ENCODE data around the gene ZMAT1.
"Not testable (repeated sequence)": the region's sequence is repeated elsewhere in the genome, so short reads cannot be mapped to it uniquely, and the experiment has no call there.

Gene ZMAT1

GRCh38 chrX:101931488-101932248 is at the start of gene ZMAT1:
ZMAT1 (minus strand) TSS chrX:101932027; CDS start chrX:101932008, 19 bp downstream.
- peak; percentile 88 for DNase-seq (ENCODE audit: low spot score)

DNA sequence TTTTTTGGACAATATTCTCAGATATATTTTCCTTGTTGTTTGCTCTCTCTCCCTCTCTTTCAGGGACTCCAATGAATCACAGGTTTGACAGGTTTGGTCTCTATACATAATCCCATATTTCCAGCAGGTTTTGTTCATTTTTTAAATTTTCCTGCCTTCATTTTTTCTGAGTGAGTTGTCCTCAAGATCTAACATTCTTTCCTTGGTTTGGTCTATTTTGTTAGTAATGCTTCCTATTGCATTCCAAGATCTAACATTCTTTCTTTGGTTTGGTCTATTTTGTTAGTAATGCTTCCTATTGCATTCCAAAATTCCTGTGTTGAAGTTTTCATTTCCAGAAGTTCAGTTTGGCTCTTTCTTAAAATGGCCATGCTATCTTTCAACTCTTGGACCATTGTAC is 45.3 kb upstream of the ZMAT1 start:
- DNase-seq (ENCODE audit: low spot score) = no peak

GRCh38 chrX:101973066-101973465 is 41.2 kb upstream of the ZMAT1 start:
- no peak for DNase-seq (ENCODE audit: low spot score)

DNA sequence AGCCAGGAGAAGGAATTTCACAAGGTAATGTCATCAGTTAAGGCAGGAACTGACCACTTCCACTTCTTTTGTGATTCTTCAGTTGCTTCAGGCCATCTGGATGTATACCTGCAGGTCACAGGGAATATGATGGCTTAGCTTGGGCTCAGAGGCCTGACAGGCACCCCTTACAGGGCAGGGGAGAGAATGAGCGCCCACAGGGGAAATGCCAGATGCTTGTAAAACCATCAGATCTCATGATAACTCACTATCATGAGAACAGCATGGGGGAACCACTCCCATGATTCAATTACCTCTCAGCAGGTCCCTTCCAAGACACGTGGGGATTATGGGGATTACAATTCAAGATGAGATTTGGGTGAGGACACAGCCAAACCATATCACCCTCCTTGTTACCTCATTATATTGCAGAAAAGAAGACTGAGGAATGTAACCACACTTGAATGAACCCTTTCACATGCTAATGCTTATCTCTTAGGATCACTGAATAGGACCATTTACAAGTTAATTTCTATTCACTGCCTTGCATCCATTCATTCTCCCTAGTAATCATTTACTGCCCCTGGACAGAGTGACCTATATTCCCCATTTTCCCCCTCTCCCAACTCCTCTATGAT is 33.2 kb upstream of the ZMAT1 start:
- not testable (repeated sequence) for DNase-seq (ENCODE audit: low spot score)

GRCh38 chrX:101958139-101958538 is 26.3 kb upstream of the ZMAT1 start:
- no peak for DNase-seq (ENCODE audit: low spot score)

DNA sequence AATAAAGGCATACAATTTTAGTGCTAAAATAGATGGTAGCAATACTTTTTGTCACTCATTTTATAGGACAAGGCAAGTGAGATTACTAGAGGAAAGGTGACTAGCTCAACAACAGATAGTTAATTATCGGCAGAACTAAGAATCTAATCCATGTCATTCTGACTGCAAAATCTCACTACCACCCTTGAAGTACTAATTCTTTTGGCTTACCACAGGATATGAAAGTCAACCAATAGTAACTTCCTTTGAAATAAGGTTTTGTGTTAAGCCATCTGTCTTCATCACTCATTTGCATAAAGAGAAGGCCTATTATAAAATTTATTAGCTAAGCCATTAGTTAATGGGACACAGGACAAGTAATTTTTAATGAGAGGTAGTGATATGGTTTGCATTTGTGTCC is 25.3 kb upstream of the ZMAT1 start:
- no peak for DNase-seq (ENCODE audit: low spot score)

GRCh38 chrX:101956556-101956955 is 24.7 kb upstream of the ZMAT1 start:
- no peak for DNase-seq (ENCODE audit: low spot score)

GRCh38 chrX:101950581-101950980 is 18.8 kb upstream of the ZMAT1 start:
- DNase-seq (ENCODE audit: low spot score) = no peak

DNA sequence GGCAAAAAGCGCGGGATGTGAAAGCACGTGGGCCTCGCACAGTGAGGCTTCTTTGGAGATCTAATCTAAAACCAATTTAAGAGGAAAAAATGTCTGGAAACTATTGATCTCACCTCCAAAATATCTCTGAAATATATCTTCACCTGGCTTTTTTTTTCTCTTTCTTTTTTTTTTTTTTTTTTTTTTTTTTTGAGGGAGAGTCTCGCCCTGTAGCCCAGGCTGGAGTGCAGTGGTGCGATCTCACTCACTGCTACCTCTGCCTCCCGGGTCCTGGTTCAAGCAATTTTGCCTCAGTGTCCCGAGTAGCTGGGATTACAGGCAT is 383 bp upstream of the ZMAT1 start:
- no peak for DNase-seq (ENCODE audit: low spot score)

DNA sequence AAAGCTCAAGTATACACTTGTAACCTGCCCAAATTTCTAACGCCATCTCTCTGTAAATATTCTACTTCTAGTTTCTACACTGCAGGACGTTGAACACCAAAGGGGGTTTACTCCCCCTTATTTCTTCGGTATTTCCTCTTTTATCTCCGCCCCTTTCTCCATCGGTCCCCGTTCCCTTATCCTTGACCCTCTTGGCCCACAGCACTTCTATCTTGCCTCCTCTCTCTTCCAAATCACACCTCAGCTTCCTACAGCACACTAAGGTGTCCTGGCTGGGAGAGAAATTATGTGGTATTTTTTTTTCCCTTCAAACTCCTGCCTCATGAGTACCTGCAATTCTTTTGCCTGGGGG is 715 bp downstream of the ZMAT1 start:
- no peak for DNase-seq (ENCODE audit: low spot score)

- no peak for DNase-seq (ENCODE audit: low spot score)
Measured at GRCh38 chrX:101925733-101926132, 6.1 kb downstream of the ZMAT1 start.

DNA sequence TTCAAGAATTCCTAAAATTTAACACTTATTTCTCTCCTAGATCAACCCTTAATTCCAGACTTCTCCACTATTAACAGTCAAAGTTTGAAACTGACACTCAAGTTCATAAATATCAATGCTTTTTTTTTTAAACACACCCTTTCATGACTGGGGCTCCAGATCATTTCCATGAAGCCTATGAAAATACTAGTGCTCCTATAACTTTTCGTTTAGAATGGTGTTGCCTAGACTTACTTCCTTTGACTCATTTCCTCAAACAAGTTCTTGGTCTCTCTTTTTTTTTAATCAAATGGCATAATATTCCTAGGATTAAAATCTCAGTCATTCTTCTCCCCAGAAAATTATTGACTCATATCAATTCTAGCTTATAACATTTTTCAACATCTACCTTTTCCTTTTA is 13.1 kb downstream of the ZMAT1 start:
- no peak for DNase-seq (ENCODE audit: low spot score)

DNA sequence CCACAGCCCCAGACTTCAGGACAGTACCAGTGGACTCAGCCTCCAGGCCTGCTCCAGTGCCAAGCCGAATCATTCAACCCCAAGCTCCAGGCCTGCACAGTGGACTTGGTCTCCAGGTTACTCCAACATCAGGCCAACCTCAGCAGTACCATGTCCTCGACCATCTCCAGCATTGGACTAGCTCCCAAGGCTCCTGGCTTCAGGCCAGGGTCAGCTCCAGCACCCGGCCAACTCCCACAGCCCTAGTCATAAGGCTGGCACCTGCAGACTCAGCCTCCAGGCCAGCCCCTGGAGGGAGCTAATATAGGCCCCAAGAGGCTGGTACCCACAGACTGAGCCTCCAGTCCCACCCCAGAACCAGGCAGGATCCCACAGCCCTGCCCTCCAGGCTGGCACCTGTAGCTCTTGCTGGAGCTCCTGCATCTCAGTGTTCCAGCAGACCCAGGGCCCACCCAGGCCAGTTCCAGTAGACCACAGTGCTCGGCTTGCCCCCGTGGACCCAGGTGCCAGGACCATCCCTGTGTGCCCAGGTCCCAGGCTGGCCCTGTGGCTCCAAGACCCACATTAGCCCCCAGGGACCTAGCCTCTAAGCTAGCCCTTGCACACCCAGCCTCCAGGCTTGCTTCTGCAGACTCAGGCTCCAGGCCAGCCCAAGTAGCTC is 25.6 kb downstream of the ZMAT1 start:
- DNase-seq (ENCODE audit: low spot score) = no peak

DNA sequence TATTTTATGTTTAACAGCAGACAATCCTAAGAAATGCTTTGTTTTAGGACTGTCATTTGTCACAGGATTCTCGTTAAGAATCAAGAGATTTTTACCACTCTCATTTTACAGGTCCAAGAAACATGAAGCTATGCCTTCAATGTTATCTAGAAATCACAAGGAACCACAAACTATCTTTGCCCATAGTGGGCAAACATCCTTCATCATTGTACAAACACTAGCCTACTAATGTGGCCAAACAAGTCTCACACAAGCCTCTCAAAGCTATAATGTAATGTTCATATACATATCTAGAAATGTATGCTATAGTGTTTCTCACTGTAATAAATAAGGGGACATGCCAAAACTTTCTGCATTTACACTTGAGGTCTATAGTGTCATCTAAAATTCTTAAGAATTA is 26.8 kb downstream of the ZMAT1 start:
- DNase-seq (ENCODE audit: low spot score) = no peak

Data from activated CD4-positive, alpha-beta T cell treated with anti-CD3 and anti-CD28 coated beads, Interleukin-2, Interleukin-4, amounts not matched to agents 100 ng/mL and 50 ng/mL, durations not matched to agents 16 hours and 8 hours (primary cell).